Measurements from ENCODE around the gene SNRPB. TPM values are rescaled to one million over a fixed set of nuclear protein-coding genes. Genes with fewer than 3 reads are reported as not detected.

The SNRPB gene
- 14.2 and 17.7 TPM in 2 replicates for total RNA-seq (2013; cell fraction: nucleolus; rRNA removed)
- total RNA-seq (2014; rRNA removed) (493 and 522 TPM in 2 replicates), total RNA-seq (2014; rRNA removed; fragmentation: Illumina TruSeq; extraction: Trizol) (247 and 263 TPM in 2 replicates), total RNA-seq (2021) (429 and 437 TPM in 2 replicates), polyA plus RNA-seq (2011; rRNA removed) (181 and 303 TPM in 2 replicates), polyA plus RNA-seq (2014; fragmentation: Illumina TruSeq; extraction: Trizol) (86.2 and 193 TPM in 2 replicates), polyA plus RNA-seq (2014; fragmentation: Nextera tagmentation; extraction: Ambion mirVana) (100 to 1,000 TPM in 1 of 2 experiments, 10 to 100 TPM in 1; 15.0 to 108 TPM), polyA plus RNA-seq (2014; rRNA removed) (593 TPM in 2 replicates), polyA plus RNA-seq (2016; fragmentation: Nextera tagmentation; extraction: Ambion mirVana) (100 to 1,000 TPM; 555 to 571 TPM), polyA minus RNA-seq (2011; rRNA and poly(A)+ RNA removed) (55.7 and 127 TPM in 2 replicates), Bru-seq, nascent RNA (percentile 98 among the genes with signal in this experiment), BruChase-seq, experiment 1, labeled RNA remaining after a 6-hour chase (percentile 98 among the genes with signal in this experiment), BruChase-seq, experiment 2, labeled RNA remaining after a 2-hour chase (percentile 96 among the genes with signal in this experiment)
- 70.4 TPM for polyA plus RNA-seq (2011; ENCODE audit: low read depth)
- polyA plus RNA-seq (2011; cell fraction: cytosol; rRNA removed) = 334 and 484 TPM in 2 replicates
- polyA plus RNA-seq (2011; cell fraction: nucleus; rRNA removed) = 267 and 280 TPM in 2 replicates
- polyA plus RNA-seq (2012) = 193 and 201 TPM in 2 replicates
- polyA minus RNA-seq (2011; cell fraction: cytosol; rRNA and poly(A)+ RNA removed) = 42.8 and 50.0 TPM in 2 replicates
- polyA minus RNA-seq (2011; cell fraction: nucleus; rRNA and poly(A)+ RNA removed) = 25.0 and 36.3 TPM in 2 replicates
- long read RNA-seq, experiment 1, transcript SNRPB-201 (7 exons, 1,154 nt) = major isoform, 275 of 395 reads
- long read RNA-seq, experiment 1, transcript SNRPB-202 (7 exons, 1,008 nt) = minor isoform, 103 of 395 reads
- long read RNA-seq, experiment 1, partial matches to known transcripts = 13 of 395 reads
- long read RNA-seq, experiment 1, other reads (novel, unspliced or antisense) = 4 of 395 reads
- long read RNA-seq, experiment 2, transcript SNRPB-201 (7 exons, 1,154 nt) = major isoform, 149 of 166 reads
- long read RNA-seq, experiment 2, partial matches to known transcripts = 12 of 166 reads
- long read RNA-seq, experiment 2, other reads (novel, unspliced or antisense) = 2 of 166 reads

DNA sequence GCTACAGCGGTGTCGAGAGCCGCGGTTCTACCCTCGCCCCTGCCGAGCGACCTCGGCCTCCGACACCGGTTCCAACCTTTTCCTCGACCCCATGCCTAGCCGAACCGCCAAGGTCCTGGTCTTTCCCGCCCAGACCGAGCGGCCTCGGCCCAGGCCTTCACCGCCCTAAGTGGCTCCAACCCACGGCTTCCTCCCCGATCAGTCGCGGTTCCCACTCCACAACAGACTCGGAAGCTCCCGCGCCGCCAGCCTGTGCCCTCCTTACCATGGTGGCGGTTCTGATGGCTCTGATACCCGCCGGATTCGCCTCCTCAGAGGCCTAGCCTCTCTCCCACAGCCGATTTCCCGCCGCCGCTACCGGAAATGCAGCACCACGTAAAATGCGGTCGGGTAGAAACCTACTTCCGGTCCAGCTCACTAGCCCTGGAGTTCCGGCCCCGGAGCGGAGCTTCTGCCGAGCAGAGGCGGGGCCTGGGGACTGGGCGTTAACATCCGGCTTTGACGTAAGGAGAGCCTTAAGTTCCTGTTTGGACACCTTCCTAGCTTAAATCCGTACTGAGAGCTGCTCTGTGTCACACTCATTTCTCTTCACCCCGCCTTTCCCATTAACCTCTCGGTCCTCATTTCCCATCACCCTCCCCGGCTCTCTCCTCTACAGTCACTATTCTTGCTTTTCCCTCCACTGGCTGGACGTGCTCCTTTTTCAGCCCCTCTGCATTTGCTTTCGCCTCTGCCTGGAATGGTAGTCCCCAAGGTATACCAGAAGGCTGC lies at the start of gene SNRPB:
Gene SNRPB, minus strand, starts transcription at position 367 of the 771 bp plus-strand sequence. Its CDS starts 99 bp downstream, at position 268.
- Histone ChIP-seq H3K79me2 (ENCODE audit: control insufficient read depth, insufficient read depth, low read length) (peaks cover 49% of the 10 kb centered on the region), H3K4me2 (ENCODE audit: control insufficient read depth, insufficient read depth) (peak within 1 kb of the TSS; percentile 82), H3K9me3 (replicated peaks; ENCODE audit: control insufficient read depth, insufficient read depth, low read length) (no peaks in the 10 kb centered on the region), H3K9ac (ENCODE audit: control insufficient read depth, insufficient read depth, low read length) (peak within 1 kb of the TSS; percentile 99), H3K4me1 (ENCODE audit: control insufficient read depth, insufficient read depth, low read length) (no peaks in the 10 kb centered on the region), H4K20me1 (ENCODE audit: control insufficient read depth, insufficient read depth) (peaks cover 15% of the 10 kb centered on the region; the same call in 1 of the 2 replicates), H2AFZ (ENCODE audit: control insufficient read depth, low read depth, low read length) (peak within 1 kb of the TSS; percentile 78), H3K36me3 (ENCODE audit: control insufficient read depth in 2 of 2, insufficient read depth in 2 of 2, low read length in 1 of 2) (peaks cover 3 to 28% of the 10 kb centered on the region in 2 experiments), H3K4me3 (peak within 1 kb of the TSS; percentile 91), H3K27me3 (replicated peaks in 1 of 2; ENCODE audit: control insufficient read depth in 2 of 2, insufficient read depth in 2 of 2, low read length in 1 of 2) (no peaks in the 10 kb centered on the region), H3K27ac (ENCODE audit: control insufficient read depth, insufficient read depth) (peak within 1 kb of the TSS; percentile 94)
- intact Hi-C loops (cut with micrococcal nuclease; ENCODE audit: unreplicated experiment) = loop anchor here (5.0 kb wide), 2 partner anchors 37 to 182 kb away; partner anchors contain the start of genes NOP56 and ZNF343
- TSS peak; percentile 67 for BruUV-seq (replicated peaks)
- CTCF ChIA-PET = interaction anchor here (0.5 to 7.2 kb wide), 11 partner anchors 10 to 476 kb away, joined by 3 to 49 read pairs (median 4); partner anchors contain the start of gene ZNF343
- ATAC-seq (peak; percentile 97), FAIRE-seq (peak; percentile 98), DNase-seq (ENCODE audit: low read depth, low spot score) (peak; percentile 94)
- in situ Hi-C loops (cut with MboI) = no loop called here
- RAD21 ChIA-PET (ENCODE audit: unreplicated experiment) = interaction anchor here (0.6 to 1.0 kb wide), 4 partner anchors 37 to 402 kb away, joined by 3 to 4 read pairs (median 4); no protein-coding TSS in a partner anchor
- SMC1A ChIA-PET (ENCODE audit: uncharacterized antibody, unreplicated experiment) = interaction anchor here (0.6 to 2.1 kb wide), 8 partner anchors 10 to 412 kb away, joined by 3 to 10 read pairs (median 3); partner anchors contain the start of gene ZNF343
- under 1% methylated on average over 52 of the region's 53 CpGs for WGBS (ENCODE audit: insufficient coverage, insufficient replicate concordance, low lambda C conversion rate, missing lambda C conversion rate)
- POLR2A ChIA-PET = interaction anchor here (0.5 to 3.0 kb wide), 10 partner anchors 9 to 923 kb away, joined by 3 to 26 read pairs (median 4); partner anchors contain the start of genes NOP56 and ZNF343
- TF ChIP-seq, protein P1, sequence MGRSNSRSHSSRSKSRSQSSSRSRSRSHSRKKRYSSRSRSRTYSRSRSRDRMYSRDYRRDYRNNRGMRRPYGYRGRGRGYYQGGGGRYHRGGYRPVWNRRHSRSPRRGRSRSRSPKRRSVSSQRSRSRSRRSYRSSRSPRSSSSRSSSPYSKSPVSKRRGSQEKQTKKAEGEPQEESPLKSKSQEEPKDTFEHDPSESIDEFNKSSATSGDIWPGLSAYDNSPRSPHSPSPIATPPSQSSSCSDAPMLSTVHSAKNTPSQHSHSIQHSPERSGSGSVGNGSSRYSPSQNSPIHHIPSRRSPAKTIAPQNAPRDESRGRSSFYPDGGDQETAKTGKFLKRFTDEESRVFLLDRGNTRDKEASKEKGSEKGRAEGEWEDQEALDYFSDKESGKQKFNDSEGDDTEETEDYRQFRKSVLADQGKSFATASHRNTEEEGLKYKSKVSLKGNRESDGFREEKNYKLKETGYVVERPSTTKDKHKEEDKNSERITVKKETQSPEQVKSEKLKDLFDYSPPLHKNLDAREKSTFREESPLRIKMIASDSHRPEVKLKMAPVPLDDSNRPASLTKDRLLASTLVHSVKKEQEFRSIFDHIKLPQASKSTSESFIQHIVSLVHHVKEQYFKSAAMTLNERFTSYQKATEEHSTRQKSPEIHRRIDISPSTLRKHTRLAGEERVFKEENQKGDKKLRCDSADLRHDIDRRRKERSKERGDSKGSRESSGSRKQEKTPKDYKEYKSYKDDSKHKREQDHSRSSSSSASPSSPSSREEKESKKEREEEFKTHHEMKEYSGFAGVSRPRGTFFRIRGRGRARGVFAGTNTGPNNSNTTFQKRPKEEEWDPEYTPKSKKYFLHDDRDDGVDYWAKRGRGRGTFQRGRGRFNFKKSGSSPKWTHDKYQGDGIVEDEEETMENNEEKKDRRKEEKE (IDR thresholded peaks at IDR 0.05) = no peak
- TF ChIP-seq, protein P2, sequence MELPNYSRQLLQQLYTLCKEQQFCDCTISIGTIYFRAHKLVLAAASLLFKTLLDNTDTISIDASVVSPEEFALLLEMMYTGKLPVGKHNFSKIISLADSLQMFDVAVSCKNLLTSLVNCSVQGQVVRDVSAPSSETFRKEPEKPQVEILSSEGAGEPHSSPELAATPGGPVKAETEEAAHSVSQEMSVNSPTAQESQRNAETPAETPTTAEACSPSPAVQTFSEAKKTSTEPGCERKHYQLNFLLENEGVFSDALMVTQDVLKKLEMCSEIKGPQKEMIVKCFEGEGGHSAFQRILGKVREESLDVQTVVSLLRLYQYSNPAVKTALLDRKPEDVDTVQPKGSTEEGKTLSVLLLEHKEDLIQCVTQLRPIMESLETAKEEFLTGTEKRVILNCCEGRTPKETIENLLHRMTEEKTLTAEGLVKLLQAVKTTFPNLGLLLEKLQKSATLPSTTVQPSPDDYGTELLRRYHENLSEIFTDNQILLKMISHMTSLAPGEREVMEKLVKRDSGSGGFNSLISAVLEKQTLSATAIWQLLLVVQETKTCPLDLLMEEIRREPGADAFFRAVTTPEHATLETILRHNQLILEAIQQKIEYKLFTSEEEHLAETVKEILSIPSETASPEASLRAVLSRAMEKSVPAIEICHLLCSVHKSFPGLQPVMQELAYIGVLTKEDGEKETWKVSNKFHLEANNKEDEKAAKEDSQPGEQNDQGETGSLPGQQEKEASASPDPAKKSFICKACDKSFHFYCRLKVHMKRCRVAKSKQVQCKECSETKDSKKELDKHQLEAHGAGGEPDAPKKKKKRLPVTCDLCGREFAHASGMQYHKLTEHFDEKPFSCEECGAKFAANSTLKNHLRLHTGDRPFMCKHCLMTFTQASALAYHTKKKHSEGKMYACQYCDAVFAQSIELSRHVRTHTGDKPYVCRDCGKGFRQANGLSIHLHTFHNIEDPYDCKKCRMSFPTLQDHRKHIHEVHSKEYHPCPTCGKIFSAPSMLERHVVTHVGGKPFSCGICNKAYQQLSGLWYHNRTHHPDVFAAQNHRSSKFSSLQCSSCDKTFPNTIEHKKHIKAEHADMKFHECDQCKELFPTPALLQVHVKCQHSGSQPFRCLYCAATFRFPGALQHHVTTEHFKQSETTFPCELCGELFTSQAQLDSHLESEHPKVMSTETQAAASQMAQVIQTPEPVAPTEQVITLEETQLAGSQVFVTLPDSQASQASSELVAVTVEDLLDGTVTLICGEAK (IDR thresholded peaks at IDR 0.05; ENCODE audit: borderline replicate concordance) = peak; percentile 100
- TF ChIP-seq CHD4 (IDR thresholded peaks at IDR 0.05) = no peak
- no peak for TF ChIP-seq STAT3 (IDR thresholded peaks at IDR 0.05; ENCODE audit: low read depth, low read length)
- TF ChIP-seq TAF1 (IDR thresholded peaks at IDR 0.05; ENCODE audit: borderline replicate concordance, low read depth, low read length) = peak; percentile 99
- TF ChIP-seq ETV6 (conservative IDR thresholded peaks at IDR 0.05 in 1 of 2, IDR thresholded peaks at IDR 0.05 in 1 of 2; ENCODE audit: borderline replicate concordance in 1 of 2, low read depth in 1 of 2) = peak in 1 of 2 experiments; percentile 83; a peak in 2 of 4 replicates
- TF ChIP-seq, protein P3, sequence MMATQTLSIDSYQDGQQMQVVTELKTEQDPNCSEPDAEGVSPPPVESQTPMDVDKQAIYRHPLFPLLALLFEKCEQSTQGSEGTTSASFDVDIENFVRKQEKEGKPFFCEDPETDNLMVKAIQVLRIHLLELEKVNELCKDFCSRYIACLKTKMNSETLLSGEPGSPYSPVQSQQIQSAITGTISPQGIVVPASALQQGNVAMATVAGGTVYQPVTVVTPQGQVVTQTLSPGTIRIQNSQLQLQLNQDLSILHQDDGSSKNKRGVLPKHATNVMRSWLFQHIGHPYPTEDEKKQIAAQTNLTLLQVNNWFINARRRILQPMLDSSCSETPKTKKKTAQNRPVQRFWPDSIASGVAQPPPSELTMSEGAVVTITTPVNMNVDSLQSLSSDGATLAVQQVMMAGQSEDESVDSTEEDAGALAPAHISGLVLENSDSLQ (IDR thresholded peaks at IDR 0.05) = peak; percentile 83
